HFF-Myc (cell line): ENCODE results near the gene MYLK.

ENCODE experiments used
- DNase-seq: peaks from one replicate; pipeline ENCODE4 v3.0.0-alpha.2; 2011; ENCODE audit warnings: low read depth; ENCODE audit errors: extremely low read depth
- H3K4me3 ChIP-seq: replicated peaks from 2 replicates; pipeline ENCODE4 v1.5.1; 2011; ENCODE audit warnings: low read depth, mild to moderate bottlenecking, control low read depth, low read length
- TF ChIP-seq, protein P1 (sequence below): IDR thresholded peaks from 2 replicates; pipeline ENCODE4 v1.5.1; 2012; ENCODE audit warnings: mild to moderate bottlenecking, low read depth, low read length, control low read depth; ENCODE audit errors: missing control alignments

Gene MYLK

DNA sequence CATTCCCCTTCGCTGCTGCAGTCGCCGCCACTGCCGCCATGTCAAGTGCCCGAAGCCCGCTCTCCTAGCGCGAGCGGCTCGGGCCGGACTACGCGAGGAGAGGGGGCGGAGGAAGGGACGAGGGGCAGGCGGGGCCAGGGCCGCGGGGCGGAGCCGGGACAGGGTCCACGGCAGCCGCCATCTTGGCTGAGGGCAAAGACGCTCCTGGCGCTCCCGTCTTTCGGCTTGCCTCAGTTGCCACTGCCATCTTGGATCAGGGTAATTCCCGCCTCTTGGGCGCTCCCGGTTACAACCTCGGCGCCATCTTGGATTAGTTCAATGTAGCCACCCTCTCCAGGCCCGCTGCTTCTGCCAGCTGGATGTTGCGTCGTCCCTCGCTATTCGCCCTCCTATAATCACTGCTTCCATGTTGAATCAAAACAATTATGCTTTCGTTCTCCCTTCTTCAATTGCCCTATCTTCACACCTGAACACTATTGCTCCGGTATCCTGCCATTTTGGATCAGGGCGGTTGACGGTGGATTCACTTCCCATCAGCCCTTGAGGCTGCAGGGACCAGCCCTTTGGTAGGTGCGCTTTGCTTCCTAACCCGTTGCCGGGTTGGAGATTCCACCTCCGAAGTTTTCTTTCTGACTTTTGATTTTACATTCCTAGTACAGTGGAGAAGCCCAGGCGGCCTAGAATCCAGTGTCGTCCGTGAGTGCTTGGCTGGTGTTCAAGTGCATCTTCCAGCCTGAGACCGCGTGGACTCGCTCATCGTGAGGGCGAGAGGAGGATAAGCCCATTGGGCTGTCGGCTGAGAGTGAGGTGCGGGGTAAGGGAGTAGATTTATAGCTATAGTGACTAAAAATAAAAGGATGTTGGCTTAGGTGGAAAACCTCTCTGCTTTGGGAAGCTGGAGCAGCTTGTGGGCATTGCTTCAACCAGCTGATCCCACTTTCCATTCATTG, 298.9 kb downstream of the MYLK start, which contains the start of gene HACD2:
Gene HACD2, minus strand, starts transcription at position 66 of the 950 bp plus-strand sequence. Its CDS starts 26 bp downstream, at position 40.
- TF ChIP-seq, protein P1, sequence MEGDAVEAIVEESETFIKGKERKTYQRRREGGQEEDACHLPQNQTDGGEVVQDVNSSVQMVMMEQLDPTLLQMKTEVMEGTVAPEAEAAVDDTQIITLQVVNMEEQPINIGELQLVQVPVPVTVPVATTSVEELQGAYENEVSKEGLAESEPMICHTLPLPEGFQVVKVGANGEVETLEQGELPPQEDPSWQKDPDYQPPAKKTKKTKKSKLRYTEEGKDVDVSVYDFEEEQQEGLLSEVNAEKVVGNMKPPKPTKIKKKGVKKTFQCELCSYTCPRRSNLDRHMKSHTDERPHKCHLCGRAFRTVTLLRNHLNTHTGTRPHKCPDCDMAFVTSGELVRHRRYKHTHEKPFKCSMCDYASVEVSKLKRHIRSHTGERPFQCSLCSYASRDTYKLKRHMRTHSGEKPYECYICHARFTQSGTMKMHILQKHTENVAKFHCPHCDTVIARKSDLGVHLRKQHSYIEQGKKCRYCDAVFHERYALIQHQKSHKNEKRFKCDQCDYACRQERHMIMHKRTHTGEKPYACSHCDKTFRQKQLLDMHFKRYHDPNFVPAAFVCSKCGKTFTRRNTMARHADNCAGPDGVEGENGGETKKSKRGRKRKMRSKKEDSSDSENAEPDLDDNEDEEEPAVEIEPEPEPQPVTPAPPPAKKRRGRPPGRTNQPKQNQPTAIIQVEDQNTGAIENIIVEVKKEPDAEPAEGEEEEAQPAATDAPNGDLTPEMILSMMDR, result no peak
- DNase-seq, result peak; percentile 91
- H3K4me3 ChIP-seq, result peak within 1 kb of the TSS; percentile 63

DNA sequence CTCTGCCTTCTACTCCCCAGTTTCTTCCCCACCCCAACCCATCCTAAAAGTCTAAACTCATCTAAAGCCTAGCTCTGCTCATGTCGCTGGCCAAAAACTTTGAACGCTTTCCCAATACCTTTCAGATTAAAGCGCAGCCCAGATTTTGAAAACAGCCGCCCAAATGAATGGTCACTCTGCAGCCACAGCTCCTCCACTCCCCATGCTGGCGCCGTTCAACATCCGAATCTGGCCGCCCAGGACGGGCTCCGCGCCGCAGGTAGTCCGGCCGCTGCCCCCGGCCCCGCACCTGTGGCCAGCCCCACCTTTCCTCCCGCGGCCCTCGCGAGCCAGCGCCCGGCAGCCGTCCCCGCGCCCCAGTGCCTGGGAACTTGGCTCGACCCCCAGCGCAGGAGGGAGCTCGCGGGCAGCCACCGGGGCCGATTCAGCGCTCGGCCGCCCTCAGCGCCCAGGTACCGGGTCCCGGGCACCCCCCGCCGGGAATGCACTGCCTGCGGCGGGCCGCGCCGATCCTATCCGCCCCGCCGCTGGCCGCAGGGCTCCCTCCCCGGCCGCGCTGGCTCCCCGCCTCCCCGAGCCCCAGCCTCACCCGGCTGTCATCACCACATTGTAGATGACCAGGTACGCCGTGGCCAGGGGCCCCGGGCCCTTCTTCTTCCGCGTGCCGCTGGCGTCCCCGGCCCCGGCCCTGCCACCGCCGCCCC, 299.7 kb downstream of the MYLK start:
- H3K4me3 ChIP-seq, result peak overlapping the region; percentile 63
- DNase-seq, result no peak
- TF ChIP-seq, protein P1, result no peak

GRCh38 chr3:123583561-123583960, 300.6 kb downstream of the MYLK start:
- no peak for DNase-seq
- TF ChIP-seq, protein P1, result no peak
- H3K4me3 ChIP-seq, result peak overlapping the region; percentile 63

GRCh38 chr3:123582315-123582714, 301.8 kb downstream of the MYLK start:
- no peak overlapping the region for H3K4me3 ChIP-seq
- DNase-seq, result no peak
- TF ChIP-seq, protein P1, result no peak

DNA sequence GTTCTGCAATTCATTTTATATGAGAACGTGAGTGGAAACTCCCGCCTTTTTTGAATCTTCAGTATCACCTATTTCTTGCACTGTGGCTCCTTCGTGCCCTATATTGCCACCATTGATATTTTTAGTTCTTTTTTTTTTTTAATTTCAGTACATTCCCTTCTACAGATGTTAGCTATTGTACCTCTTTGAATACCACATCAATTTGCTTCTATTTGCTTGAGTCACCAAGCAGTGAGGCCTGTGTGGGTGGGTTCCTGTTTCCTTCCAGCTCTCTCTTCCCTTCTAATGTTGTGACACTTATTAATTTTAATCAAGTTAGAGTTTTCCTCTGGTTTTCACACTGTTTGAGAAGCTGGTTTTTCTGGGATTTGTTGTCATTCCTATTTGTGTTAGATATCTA, 308.0 kb downstream of the MYLK start:
- H3K4me3 ChIP-seq, result no peak overlapping the region
- no peak for DNase-seq
- TF ChIP-seq, protein P1, result no peak

GRCh38 chr3:123571973-123572365, 312.2 kb downstream of the MYLK start:
- TF ChIP-seq, protein P1, result no peak

More at GRCh38 chr3:123571973-123572365, 312.2 kb downstream of the MYLK start:
- DNase-seq, result no peak
- no peak overlapping the region for H3K4me3 ChIP-seq
